Heart left ventricle (tissue), 16 donors: ENCODE results near the gene BAZ2B. TPM values are rescaled to one million over a fixed set of nuclear protein-coding genes. Genes with fewer than 3 reads are reported as not detected.
A peak's percentile ranks its signal among the peaks of the same experiment; 100 is the strongest.

Experiments
- ATAC-seq, 4 donors: fragments of 200-7000 bp; cut with Tn5 transposase; one replicate each; pipeline ENCODE4 v1.9.1; 2020 to 2022; ENCODE audit warnings: moderate library complexity in 4 of 4, mild to moderate bottlenecking in 3 of 4, moderate number of reproducible peaks in 1 of 4
- DNase-seq, 5 donors: peaks; one replicate each; pipeline ENCODE4 v3.0.0-alpha.2; 2020
- H3K27ac ChIP-seq, 12 donors: fragments of 200-600 bp; sonication (generic) in 4 of 12; one replicate each; pipeline versions ENCODE4 v1.5.0 to v1.8.0; 2016 to 2022; ENCODE audit warnings: mild to moderate bottlenecking in 2 of 12
- H3K27me3 ChIP-seq, 9 donors: fragments of 200-600 bp; sonication (generic) in 2 of 9; one replicate each; pipeline versions ENCODE4 v1.5.1 to v1.8.0; 2016 to 2022; ENCODE audit warnings: mild to moderate bottlenecking in 3 of 9
- H3K36me3 ChIP-seq, 9 donors: fragments of 200-600 bp; sonication (generic) in 2 of 9; one replicate each; pipeline versions ENCODE4 v1.5.0 to v1.8.0; 2018 to 2022; ENCODE audit warnings: mild to moderate bottlenecking in 2 of 9
- H3K4me1 ChIP-seq, 12 donors: fragments of 200-600 bp; sonication (generic) in 4 of 12; one replicate each; pipeline versions ENCODE4 v1.5.0 to v1.8.0; 2016 to 2022; ENCODE audit warnings: mild to moderate bottlenecking in 3 of 12
- H3K4me3 ChIP-seq, 12 donors: fragments of 200-600 bp; sonication (generic) in 4 of 12; one replicate each; pipeline versions ENCODE4 v1.5.0 to v1.8.0; 2017 to 2022; ENCODE audit warnings: mild to moderate bottlenecking in 9 of 12, moderate library complexity in 4 of 12
- H3K9me3 ChIP-seq, 12 donors: fragments of 200-600 bp; sonication (generic) in 4 of 12; one replicate each; pipeline versions ENCODE4 v1.5.0 to v1.8.0; 2016 to 2022; ENCODE audit warnings: mild to moderate bottlenecking in 1 of 12
- POLR2A ChIP-seq, 2 donors: fragments of 450-650 bp; IDR thresholded peaks; one replicate each; pipeline ENCODE4 v1.6.1; 2017; ENCODE audit warnings: antibody characterized with exemption in 2 of 2, mild to moderate bottlenecking in 2 of 2, moderate library complexity in 2 of 2
- WGBS, 4 donors: extraction: QIAGEN DNeasy Blood & Tissue Kit in 2 of 4; methylation state at CpG; one replicate each; pipeline versions ENCODE4 v1.1.5 to v1.1.7; 2013 to 2018; 5-methylcytosine and 5-hydroxymethylcytosine counted together
- intact Hi-C, 10 donors: fragments of 100-400 bp; cut with DNase I; formaldehyde crosslinking; loops; one replicate each; pipeline versions ENCODE4 v1.11.1 to v1.14.2; 2022
- long read RNA-seq, 3 donors: library from polyadenylated mRNA; unstranded; transcript quantifications; one replicate each; pipeline ENCODE4 v2.0.0, GENCODE V29; 2020 to 2021
- polyA plus RNA-seq, 2 donors: library from polyadenylated mRNA; stranded (reverse); fragments of 200-250 nt; gene quantifications; one replicate each; pipeline ENCODE4 v1.2.3, GENCODE V29; 2013
- total RNA-seq, 9 donors: library from RNA; depleted of rRNA in 2 of 9; stranded (reverse); fragments of >200 nt in 2 of 9; fragmentation: NEBNext Ultra II Directional in 3 of 9; extraction: Animal tissue kit (Norgen Biotek cat#: 25700) in 3 of 9; gene quantifications; one replicate each; pipeline versions ENCODE4 v1.1.0 to v1.2.4, GENCODE V29; 2016 to 2023
- TF ChIP-seq, protein P1 (sequence below), 12 donors: fragments of 200-600 bp; sonication (generic) in 4 of 12; IDR thresholded peaks; one replicate each; pipeline versions ENCODE4 v1.5.0 to v1.8.0; 2018 to 2022; ENCODE audit warnings: antibody characterized with exemption in 12 of 12, mild to moderate bottlenecking in 5 of 12
- donor health status: ischemic (EF 13 %, LVEDD 7.1; RV severe dilation, severe dysfunction).
- donor health status: healthy with polysubstance abuse.
- donor health status: DM: no; HTN: yes; CAD: no.
- donor health status: DM: no; HTN: no; CAD: no.
- donor health status: ischemic (EF 25% LVEDD 6.9; RV normal size, moderate dysfunction).
- donor health status: ischemic (EF 25% LVEDD 5.7; RV mildly dilated, moderate dysfunction).
- donor health status: healthy.
- donor health status: DM: yes; HTN: yes; CAD: no.
- donor health status: ischemic (EF 35%, LVEDD 5.7; RV mildly dilated, moderate dysfunction).
- donor health status: nonischemic (EF 11% LVEDD 7.7; RV severe dilation, severe dysfunction).
- donor health status: DM: yes; HTN: yes; CAD: no.
- donor health status: PGD.
- donor health status: ischemic (EF 29% LVEDD 5.4; RV normal size, mild dysfunction).
- donor health status: nonischemic (EF 23%, LVEDD 6.1; RV moderate dilation, normal function).

The BAZ2B gene, protein sequence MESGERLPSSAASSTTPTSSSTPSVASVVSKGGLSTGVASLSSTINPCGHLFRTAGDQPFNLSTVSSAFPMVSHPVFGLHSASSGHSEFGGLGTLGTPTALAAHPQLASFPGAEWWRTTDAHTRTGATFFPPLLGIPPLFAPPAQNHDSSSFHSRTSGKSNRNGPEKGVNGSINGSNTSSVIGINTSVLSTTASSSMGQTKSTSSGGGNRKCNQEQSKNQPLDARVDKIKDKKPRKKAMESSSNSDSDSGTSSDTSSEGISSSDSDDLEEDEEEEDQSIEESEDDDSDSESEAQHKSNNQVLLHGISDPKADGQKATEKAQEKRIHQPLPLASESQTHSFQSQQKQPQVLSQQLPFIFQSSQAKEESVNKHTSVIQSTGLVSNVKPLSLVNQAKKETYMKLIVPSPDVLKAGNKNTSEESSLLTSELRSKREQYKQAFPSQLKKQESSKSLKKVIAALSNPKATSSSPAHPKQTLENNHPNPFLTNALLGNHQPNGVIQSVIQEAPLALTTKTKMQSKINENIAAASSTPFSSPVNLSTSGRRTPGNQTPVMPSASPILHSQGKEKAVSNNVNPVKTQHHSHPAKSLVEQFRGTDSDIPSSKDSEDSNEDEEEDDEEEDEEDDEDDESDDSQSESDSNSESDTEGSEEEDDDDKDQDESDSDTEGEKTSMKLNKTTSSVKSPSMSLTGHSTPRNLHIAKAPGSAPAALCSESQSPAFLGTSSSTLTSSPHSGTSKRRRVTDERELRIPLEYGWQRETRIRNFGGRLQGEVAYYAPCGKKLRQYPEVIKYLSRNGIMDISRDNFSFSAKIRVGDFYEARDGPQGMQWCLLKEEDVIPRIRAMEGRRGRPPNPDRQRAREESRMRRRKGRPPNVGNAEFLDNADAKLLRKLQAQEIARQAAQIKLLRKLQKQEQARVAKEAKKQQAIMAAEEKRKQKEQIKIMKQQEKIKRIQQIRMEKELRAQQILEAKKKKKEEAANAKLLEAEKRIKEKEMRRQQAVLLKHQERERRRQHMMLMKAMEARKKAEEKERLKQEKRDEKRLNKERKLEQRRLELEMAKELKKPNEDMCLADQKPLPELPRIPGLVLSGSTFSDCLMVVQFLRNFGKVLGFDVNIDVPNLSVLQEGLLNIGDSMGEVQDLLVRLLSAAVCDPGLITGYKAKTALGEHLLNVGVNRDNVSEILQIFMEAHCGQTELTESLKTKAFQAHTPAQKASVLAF (N-terminal part only)
- 10 to 100 TPM; 28.2 to 56.5 (median 46.0) TPM for total RNA-seq
- polyA plus RNA-seq, result 10 to 100 TPM; 15.3 to 22.6 TPM
- long read RNA-seq, donor 1, partial matches to known transcripts, result 3 of 17 reads
- long read RNA-seq, donor 1, other reads (novel, unspliced or antisense), result 14 of 17 reads
- long read RNA-seq, donor 2, partial matches to known transcripts, result 11 of 42 reads
- long read RNA-seq, donor 2, other reads (novel, unspliced or antisense), result 31 of 42 reads
- long read RNA-seq, donor 3, partial matches to known transcripts, result 2 of 13 reads
- long read RNA-seq, donor 3, other reads (novel, unspliced or antisense), result 11 of 13 reads

DNA sequence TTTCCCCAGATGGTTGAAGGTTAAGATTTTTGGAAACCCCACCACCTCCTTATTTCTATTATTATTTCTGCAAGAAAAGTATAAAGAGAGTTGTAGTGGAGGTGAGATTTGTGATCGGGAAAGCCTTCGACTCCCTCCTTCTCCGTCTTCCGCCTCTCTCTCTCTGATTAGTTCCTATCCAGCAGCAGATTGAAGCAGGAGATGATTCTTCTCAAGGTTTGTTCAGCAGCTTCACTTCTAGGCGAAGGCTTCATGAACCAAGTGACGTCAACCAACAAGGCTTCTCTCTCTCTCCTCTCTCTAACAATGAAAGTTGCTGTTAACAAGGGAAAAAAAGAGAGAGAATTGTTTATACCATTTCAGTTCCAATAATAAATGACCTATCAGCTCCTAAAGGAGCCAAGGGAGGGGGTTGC is at the start of gene BAZ2B:
BAZ2B (minus strand) TSS at position 263 of the 416 bp plus-strand sequence. CDS start 137,829 bp downstream, outside the sequence.
- intact Hi-C loops, result loop anchor here in 7 of 10 donors (2.0 to 10.0 kb wide), 8 partner anchors 96 to 181 kb away; partner anchors contain the start of genes MARCHF7 (in 3 of the 7) and CD302 (in 2 of the 7)
- Histone ChIP-seq H3K27ac (peak within 1 kb of the TSS; percentile 94 to 99 (median 98)), H3K27me3 (no peaks in the 10 kb centered on the region), H3K36me3 (no peaks in the 10 kb centered on the region), H3K4me1 (peaks cover 3 to 48% (median 23%) of the 10 kb centered on the region in 12 donors), H3K9me3 (no peaks in the 10 kb centered on the region), H3K4me3 (peak within 1 kb of the TSS; percentile 61 to 94 (median 74))
- TF ChIP-seq, protein P1, sequence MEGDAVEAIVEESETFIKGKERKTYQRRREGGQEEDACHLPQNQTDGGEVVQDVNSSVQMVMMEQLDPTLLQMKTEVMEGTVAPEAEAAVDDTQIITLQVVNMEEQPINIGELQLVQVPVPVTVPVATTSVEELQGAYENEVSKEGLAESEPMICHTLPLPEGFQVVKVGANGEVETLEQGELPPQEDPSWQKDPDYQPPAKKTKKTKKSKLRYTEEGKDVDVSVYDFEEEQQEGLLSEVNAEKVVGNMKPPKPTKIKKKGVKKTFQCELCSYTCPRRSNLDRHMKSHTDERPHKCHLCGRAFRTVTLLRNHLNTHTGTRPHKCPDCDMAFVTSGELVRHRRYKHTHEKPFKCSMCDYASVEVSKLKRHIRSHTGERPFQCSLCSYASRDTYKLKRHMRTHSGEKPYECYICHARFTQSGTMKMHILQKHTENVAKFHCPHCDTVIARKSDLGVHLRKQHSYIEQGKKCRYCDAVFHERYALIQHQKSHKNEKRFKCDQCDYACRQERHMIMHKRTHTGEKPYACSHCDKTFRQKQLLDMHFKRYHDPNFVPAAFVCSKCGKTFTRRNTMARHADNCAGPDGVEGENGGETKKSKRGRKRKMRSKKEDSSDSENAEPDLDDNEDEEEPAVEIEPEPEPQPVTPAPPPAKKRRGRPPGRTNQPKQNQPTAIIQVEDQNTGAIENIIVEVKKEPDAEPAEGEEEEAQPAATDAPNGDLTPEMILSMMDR (IDR thresholded peaks at IDR 0.05), result no peak
- TF ChIP-seq POLR2A (IDR thresholded peaks at IDR 0.05), result peak in 1 of 2 donors; percentile 64
- DNase-seq, result peak in 2 of 5 donors; percentile 38 to 40
- ATAC-seq, result peak; percentile 23 to 62 (median 48)
- whole genome bisulfite sequencing, 4 donors, result 0 to 1% (median 0%) methylated on average over 6 of the region's 6 CpGs

DNA sequence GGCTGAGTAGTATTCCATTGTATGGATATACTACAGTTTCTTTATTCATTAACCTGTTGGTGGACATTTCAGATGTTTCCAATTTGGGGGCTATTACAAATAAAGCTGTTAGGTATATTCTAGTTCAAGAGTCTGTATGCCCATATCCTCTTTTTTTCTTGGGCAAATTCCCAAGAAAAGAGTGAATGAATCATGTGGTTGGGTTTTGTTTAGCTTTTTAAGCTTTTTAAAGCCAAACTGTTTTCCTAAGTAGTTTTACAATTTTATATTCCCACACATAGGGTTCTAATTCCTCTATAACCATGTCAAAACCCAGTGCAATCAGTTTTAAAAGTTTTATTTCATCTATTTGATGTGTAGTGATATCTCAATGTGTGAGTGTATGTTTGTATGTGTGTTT is 44.9 kb upstream of the BAZ2B start:
- H3K27ac ChIP-seq, result no peak overlapping the region
- H3K9me3 ChIP-seq, result peaks cover 0 to 4% (median 0%) of the 10 kb centered on the region in 12 donors

More for the DNA sequence above, 44.9 kb upstream of the BAZ2B start:
- no peaks in the 10 kb centered on the region for H3K36me3 ChIP-seq
- H3K4me1 ChIP-seq, result peaks cover 0 to 8% (median 0%) of the 10 kb centered on the region in 12 donors
- ATAC-seq (no peak), DNase-seq (no peak)
- no peak overlapping the region for H3K4me3 ChIP-seq
- intact Hi-C loops, result no loop called here
- no peaks in the 10 kb centered on the region for H3K27me3 ChIP-seq
- TF ChIP-seq, protein P1 (IDR thresholded peaks at IDR 0.05), result no peak
- no peak for TF ChIP-seq POLR2A (IDR thresholded peaks at IDR 0.05)
